AG04450 (cell line): Measurements from ENCODE around the gene A1BG. TPM values are rescaled to one million over a fixed set of nuclear protein-coding genes. Genes with fewer than 3 reads are reported as not detected.

Experiments
- CTCF ChIA-PET: fragments of 300-600, 350-600 bp; formaldehyde crosslinking; extraction: SDS; loops from one replicate; lab custom pipeline; 2022; ENCODE audit warnings: antibody characterized with exemption, inconsistent platforms; lab: Charles Lee
- POLR2A ChIA-PET: fragments of 350-600 bp; formaldehyde crosslinking; extraction: SDS; loops from one replicate; lab custom pipeline; 2021; ENCODE audit warnings: antibody characterized with exemption, inconsistent platforms; lab: Yijun Ruan, JAX
- DNase-seq: peaks from one replicate; pipeline ENCODE4 v3.0.0-alpha.2; 2011; ENCODE audit warnings: low read depth, low spot score
- H3K27ac ChIP-seq: one replicate; pipeline ENCODE4 v1.5.1; 2012; ENCODE audit warnings: low read depth, low read length, control low read depth
- H3K27me3 ChIP-seq: one replicate; pipeline ENCODE4 v1.6.0; 2012; ENCODE audit warnings: low read length; ENCODE audit not compliant: control insufficient read depth, insufficient read depth
- H3K4me3 ChIP-seq: 2 replicates; pipeline ENCODE4 v1.5.1; 2011; ENCODE audit warnings: mild to moderate bottlenecking, low read depth, low read length, control low read depth
- H3K9me3 ChIP-seq: 2 replicates; pipeline ENCODE4 v1.5.1; 2012; ENCODE audit warnings: low read length; ENCODE audit not compliant: control insufficient read depth, insufficient read depth
- polyA plus RNA-seq: library from polyadenylated mRNA; depleted of rRNA; stranded (reverse); fragments of >200 nt; gene quantifications from 2 replicates; pipeline ENCODE4 v1.2.3, GENCODE V29; 2011
- TF ChIP-seq, protein P1 (sequence below): IDR thresholded peaks from 2 replicates; pipeline ENCODE4 v1.5.1; 2011; ENCODE audit warnings: low read depth, low read length, control low read depth, inconsistent platforms

The A1BG gene
- polyA plus RNA-seq, 1 experiment = 7.5 TPM

DNA sequence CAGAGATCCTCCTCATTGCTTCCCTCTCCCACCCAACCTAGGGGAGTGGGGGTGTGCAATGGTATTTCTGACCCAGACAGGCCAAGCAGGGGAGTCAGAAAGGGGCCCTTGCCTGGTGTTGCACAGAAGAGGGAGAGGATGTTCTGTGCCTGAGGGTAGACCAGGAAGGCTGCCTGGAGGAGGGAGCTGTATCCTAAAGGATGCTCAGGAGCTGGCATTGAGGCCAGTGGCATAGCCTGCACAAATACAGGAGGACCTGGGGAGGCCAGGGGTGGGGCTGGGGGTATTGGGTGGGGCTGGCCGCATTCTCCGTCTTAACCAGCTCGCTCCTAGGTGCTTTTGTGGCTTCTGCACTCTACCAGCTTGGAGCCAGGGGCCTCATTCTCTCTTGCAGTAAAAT lies 46.6 kb upstream of the A1BG start:
- no peak overlapping the region for H3K27ac ChIP-seq
- H3K9me3 ChIP-seq = no peaks in the 10 kb centered on the region; the same call in 1 of the 2 replicates
- TF ChIP-seq, protein P1, sequence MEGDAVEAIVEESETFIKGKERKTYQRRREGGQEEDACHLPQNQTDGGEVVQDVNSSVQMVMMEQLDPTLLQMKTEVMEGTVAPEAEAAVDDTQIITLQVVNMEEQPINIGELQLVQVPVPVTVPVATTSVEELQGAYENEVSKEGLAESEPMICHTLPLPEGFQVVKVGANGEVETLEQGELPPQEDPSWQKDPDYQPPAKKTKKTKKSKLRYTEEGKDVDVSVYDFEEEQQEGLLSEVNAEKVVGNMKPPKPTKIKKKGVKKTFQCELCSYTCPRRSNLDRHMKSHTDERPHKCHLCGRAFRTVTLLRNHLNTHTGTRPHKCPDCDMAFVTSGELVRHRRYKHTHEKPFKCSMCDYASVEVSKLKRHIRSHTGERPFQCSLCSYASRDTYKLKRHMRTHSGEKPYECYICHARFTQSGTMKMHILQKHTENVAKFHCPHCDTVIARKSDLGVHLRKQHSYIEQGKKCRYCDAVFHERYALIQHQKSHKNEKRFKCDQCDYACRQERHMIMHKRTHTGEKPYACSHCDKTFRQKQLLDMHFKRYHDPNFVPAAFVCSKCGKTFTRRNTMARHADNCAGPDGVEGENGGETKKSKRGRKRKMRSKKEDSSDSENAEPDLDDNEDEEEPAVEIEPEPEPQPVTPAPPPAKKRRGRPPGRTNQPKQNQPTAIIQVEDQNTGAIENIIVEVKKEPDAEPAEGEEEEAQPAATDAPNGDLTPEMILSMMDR = no peak
- DNase-seq = no peak
- POLR2A ChIA-PET = no interaction called here
- no peak overlapping the region for H3K4me3 ChIP-seq
- CTCF ChIA-PET = no interaction called here
- H3K27me3 ChIP-seq = no peaks in the 10 kb centered on the region

DNA sequence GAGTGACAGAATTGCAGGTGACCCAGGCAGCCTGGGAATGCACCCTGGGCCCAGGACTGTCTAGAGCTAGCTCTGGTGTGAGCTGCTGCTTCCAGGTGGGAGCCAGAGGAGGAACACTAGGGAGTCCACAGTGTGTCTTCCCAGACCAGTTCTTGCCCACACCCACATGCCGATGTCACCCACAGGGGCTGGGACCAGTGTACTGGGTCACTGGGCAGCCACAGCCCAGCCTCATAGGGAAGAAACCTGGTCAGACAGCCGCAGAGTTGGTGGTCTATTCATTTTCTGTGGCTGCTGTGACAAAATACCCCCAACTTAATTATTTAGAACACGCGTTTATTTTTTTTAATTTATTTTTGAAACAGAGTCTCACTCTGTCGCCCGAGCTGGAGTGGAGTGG lies 45.3 kb upstream of the A1BG start:
- CTCF ChIA-PET = no interaction called here
- no peak overlapping the region for H3K27ac ChIP-seq
- POLR2A ChIA-PET = no interaction called here
- no peak overlapping the region for H3K4me3 ChIP-seq
- TF ChIP-seq, protein P1 = no peak
- H3K9me3 ChIP-seq = no peaks in the 10 kb centered on the region; the same call in 1 of the 2 replicates
- H3K27me3 ChIP-seq = no peaks in the 10 kb centered on the region
- DNase-seq = no peak

DNA sequence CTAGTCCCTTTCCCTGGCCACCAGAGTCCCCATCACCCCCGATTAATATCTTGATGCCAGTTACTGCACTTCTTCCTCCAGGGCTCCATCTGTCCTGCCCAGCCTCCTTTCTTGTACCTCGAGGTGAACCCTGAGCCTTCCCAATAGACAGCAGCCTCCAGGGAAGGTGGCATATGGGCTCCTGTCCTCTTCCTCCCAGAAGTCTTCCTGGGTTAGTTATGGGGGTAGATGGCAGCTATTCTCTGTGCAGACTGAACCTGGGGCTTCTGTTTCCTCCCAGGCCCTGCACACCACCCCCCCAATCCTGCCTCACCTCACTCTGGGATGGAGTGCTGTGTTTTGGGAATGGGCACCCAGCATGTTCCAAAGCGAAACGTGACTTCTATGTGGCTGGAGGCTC lies 44.8 kb upstream of the A1BG start:
- ChIA-PET CTCF (no interaction called here), POLR2A (no interaction called here)
- Histone ChIP-seq H3K4me3 (no peak overlapping the region), H3K9me3 (no peaks in the 10 kb centered on the region; the same call in 1 of the 2 replicates), H3K27ac (no peak overlapping the region), H3K27me3 (no peaks in the 10 kb centered on the region)
- TF ChIP-seq, protein P1 = no peak
- no peak for DNase-seq

DNA sequence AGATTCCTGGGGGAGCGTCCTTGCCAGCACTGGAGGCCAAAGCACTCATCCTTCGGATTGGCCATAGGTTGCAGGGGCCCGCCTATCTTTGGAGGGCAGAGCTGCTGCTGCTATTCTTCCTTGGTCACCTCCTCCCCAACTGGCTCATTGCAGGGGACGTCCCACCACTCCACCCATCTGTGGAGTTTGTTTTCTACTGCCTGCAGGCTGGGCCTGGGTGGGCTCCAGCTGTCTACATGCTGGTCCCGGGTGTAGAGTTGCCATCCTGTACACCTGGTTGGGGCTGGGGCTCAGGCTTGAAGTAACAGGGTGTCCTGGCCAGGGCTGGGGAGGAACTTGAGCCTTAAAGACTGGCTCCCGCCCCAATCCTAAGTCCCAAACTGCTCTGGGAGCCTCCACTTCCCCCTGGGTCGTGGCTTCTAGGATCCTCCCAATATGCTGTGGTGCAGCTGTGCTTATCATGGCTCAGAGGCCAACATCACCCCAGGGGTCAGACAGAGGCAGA lies 44.3 kb upstream of the A1BG start:
- TF ChIP-seq, protein P1 = no peak
- Histone ChIP-seq H3K4me3 (no peak overlapping the region), H3K27me3 (no peaks in the 10 kb centered on the region), H3K9me3 (no peaks in the 10 kb centered on the region; the same call in 1 of the 2 replicates), H3K27ac (no peak overlapping the region)
- DNase-seq = no peak
- CTCF ChIA-PET = no interaction called here
- POLR2A ChIA-PET = no interaction called here

DNA sequence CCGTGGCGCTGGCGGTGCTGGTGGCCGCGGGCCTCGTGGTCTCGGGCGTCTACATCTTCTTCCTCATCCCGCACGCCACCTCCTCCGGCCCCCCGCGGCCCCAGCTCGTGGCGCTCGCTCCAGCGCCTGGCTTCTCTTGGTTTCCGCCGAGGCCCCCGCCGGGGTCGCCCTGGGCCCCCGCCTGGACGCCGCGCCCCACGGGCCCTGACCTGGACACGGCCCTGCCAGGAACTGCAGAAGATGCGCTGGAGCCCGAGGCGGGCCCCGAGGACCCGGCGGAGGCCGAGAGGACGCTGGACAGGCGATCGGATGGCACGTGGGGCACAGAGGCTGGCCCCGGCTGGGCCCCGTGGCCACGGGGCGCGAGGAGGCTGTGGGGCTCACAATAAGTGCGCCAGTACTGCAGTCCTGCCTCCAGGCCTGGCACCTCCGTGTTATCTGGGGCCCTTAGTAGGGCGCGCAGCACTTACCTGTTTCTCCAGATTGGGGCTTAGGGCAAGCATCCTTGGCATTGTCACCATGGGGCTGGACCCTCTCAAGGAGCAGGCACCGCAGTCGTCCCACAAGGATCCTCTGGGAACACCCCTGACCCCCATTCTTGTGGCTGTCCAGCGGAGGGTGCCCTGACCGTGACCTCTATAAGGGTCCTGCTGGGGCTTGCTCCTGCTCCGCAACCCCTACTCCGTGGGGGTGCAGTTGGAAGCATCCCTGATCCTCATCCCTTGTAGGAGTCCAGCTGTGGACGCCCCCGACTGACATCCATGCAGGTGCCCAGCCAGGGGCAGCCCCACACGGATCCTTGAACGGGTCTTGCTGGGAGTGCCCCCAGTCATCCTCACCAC lies 43.6 kb upstream of the A1BG start:
- Histone ChIP-seq H3K27ac (no peak overlapping the region), H3K27me3 (no peaks in the 10 kb centered on the region), H3K9me3 (no peaks in the 10 kb centered on the region; the same call in 1 of the 2 replicates), H3K4me3 (no peak overlapping the region)
- TF ChIP-seq, protein P1 = no peak
- DNase-seq = no peak
- CTCF ChIA-PET = no interaction called here
- POLR2A ChIA-PET = no interaction called here
